ENCODE results near the gene SNX8.
"Not testable (repeated sequence)": the region's sequence is repeated elsewhere in the genome, so short reads cannot be mapped to it uniquely, and the experiment has no call there.

SNX8 gene

DNA sequence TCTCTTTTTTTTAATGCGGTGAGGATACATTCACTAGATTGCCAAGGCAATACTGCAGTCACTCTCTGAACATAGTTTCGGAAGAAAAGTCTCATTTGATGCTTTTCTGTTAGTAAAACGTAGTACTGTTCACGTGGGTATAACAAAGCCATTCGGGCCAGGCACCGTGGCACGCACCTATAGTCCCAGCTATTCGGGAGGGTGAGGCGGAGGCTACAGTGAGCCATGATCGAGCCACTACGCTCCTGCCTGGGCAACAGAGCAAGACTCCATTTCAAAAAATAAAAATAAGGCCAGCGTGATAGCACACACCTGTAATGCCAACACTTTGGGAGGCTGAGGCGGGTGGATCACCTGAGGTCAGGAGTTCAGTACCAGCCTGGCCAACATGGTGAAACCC, 24.6 kb downstream of the SNX8 start:
- DNase-seq (ENCODE audit: low read depth) = no peak

DNA sequence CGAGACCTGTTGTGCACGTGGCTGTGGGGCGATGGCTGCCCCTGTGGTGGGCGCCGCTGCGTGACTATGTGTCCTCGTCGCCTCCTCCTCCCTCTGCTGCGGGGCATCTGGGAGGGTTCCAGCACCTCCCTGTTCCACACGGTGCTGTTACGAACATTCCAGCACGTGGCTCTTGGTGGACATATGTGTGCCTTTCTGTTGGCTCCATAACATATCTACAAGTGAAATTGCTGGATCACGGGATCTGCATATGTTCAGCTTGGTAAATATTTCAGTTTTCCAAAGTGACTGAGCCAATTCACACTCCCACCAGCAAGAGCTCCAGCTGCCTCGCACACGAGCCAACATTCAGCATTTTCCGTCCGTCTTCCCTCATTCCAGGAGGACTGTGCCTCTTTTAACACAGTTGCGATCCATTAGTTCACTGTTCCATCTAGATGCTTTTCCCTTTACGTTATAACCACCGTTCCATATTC, 25.1 kb downstream of the SNX8 start:
- no peak for DNase-seq (ENCODE audit: low read depth)

- DNase-seq (ENCODE audit: low read depth) = no peak
Observed at GRCh38 chr7:2288503-2288902, 25.7 kb downstream of the SNX8 start.

GRCh38 chr7:2287745-2288144, 26.5 kb downstream of the SNX8 start:
- DNase-seq (ENCODE audit: low read depth) = no peak

DNA sequence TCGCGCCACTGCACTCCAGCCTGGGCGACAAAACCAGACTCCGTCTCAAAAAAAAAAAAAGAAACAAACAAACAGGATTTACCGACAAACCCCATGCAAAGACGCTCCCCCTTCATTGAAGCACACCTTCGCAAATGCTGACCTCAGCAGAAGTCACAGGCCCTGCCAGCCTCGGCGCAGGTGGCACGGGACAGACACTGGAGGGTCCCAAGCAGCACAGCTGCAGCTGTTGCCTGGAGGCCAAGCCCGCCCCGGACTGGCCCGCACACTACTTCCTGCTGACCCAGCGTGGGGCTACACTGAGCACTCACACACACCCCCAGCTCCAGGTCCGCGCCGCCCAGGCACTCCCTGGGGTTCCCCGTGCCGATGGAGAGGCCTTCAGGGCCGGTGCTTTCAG, 31.2 kb downstream of the SNX8 start:
- no peak for DNase-seq (ENCODE audit: low read depth)

GRCh38 chr7:2282185-2282751, 32.0 kb downstream of the SNX8 start:
- DNase-seq (ENCODE audit: low read depth) = no peak

GRCh38 chr7:2281541-2281940, 32.7 kb downstream of the SNX8 start:
- no peak for DNase-seq (ENCODE audit: low read depth)

GRCh38 chr7:2280424-2280823, 33.8 kb downstream of the SNX8 start:
- no peak for DNase-seq (ENCODE audit: low read depth)

DNA sequence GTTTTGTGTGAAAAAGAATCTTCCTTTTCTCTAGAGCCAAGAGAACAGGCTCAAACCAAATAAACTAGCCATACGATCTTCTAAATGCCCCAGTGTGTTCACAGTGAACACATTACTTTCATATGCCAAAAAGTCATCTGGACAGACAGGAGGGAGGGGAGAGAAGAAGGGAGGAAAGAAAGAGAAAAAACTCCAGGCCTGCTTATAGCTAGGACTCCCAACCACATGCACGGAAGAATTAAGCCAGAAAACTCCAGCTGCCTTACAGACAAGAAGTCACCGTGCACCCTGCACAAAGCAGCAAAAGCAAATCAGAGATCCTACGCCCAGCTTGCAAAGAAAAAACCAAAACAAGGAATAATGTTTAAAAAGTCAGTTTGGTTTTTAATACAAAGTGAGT, 34.3 kb downstream of the SNX8 start:
- no peak for DNase-seq (ENCODE audit: low read depth)

GRCh38 chr7:2278026-2278425, 36.2 kb downstream of the SNX8 start:
- DNase-seq (ENCODE audit: low read depth) = no peak

- DNase-seq (ENCODE audit: low read depth) = no peak
Observed at GRCh38 chr7:2276107-2276506, 38.1 kb downstream of the SNX8 start.

GRCh38 chr7:2275101-2275500, 39.1 kb downstream of the SNX8 start:
- no peak for DNase-seq (ENCODE audit: low read depth)

- no peak for DNase-seq (ENCODE audit: low read depth)
Observed at GRCh38 chr7:2274666-2275065, 39.6 kb downstream of the SNX8 start.

GRCh38 chr7:2273866-2274265, 40.4 kb downstream of the SNX8 start:
- DNase-seq (ENCODE audit: low read depth) = no peak

DNA sequence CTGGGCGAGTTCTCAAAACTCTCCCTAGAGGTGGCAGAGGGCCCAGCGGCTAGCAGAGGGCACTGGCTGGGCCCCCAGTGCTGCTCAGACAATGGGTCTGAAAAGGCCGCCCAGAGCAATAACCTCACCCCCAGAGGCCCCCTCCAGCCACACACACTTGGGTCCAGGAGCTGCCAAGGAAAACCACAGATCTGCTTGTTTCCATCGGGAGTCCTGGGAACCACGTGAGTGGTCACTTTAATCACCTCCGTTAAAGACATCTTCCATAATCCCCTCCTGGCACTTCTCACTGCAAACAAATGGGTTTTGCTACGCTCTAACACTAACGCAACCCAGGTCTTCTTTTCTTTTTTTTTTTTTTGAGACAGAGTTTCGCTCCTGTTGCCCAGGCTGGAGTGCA, 42.2 kb downstream of the SNX8 start:
- no peak for DNase-seq (ENCODE audit: low read depth)

DNA sequence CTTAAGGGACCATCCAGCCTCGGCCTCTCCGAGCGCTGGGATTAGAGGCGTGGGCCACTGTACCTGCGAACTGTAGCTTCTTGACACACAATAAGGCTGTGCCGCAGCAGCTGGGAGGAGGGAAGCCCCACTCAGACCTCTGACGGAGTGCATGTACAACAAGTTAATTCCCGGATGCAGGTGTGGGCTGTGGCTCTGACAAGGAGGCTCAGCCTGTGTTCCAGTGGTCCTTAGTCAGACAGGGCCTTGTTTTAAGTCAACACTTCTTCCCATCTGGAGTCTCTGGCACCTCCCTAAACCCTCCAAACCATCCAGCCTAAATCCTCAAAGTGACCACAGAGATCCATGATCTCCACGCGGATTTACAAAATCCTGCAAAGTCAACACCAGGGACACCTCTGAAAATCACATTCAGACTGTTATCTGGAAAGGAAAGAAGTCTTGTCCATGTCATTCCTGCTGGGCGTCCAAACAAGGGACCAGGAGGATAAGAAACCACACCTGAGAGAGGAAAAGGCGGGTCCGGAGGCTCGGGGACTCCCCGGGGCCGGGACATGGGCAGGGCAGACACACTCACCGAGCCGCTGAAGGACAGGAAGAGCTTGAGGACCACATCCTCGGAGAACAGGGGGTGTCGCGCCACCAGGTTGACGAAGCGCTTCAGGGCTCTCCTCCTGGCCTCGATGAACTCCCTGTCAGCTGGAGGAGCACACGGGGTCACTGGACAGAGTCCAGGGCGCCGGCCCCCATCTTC, 42.8 kb downstream of the SNX8 start:
- no peak for DNase-seq (ENCODE audit: low read depth)

DNA sequence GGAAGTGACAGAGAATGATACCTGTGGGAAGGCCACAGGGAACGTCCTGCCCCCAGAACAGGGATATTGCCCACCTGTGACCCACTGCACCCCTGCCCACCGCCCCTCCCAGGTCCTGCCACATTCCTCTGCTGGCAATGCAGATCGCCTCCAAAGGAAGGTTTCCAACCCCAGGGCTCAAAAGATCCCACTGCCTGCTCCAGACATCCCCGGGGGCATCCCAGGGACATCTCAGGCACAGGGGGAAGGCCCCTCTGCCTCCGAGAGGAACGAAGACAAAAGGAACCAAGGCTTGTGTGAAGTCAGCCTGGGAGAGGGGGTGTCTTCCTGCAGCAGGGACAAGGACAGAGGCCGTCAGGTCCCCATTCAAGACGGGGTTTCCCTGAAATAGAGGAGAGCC, 43.7 kb downstream of the SNX8 start:
- no peak for DNase-seq (ENCODE audit: low read depth)

- no peak for DNase-seq (ENCODE audit: low read depth)
Observed at GRCh38 chr7:2269991-2270460, 44.2 kb downstream of the SNX8 start.

DNA sequence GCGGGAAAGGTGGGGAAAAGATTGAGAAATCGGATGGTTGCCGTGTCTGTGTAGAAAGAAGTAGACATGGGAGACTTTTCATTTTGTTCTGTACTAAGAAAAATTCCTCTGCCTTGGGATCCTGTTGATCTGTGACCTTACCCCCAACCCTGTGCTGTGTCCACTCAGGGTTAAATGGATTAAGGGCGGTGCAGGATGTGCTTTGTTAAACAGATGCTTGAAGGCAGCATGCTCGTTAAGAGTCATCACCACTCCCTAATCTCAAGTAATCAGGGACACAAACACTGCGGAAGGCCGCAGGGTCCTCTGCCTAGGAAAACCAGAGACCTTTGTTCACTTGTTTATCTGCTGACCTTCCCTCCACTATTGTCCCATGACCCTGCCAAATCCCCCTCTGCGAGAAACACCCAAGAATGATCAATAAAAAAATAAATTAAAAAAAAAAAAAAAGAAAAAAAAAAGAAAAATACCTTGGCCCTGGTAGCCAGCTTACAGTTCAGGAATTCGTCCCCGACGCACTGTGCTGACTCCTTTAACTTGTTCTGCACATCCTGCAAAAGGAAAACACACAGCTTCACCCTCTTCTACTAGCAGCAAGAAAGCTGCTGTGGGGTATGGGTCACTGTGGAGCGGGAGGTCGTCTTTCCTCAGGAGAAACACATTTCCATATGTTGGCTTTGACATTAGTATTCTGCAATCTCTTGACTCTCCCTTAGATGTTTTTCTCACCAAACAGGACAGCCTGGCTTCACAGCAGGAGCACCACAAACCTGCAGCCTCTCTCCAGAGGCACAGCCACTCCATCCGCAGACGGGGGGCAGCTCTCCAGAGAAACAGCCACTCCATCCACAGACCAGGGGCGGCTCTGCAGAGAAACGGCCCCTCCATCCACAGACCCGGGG, 44.9 kb downstream of the SNX8 start:
- not testable (repeated sequence) for DNase-seq (ENCODE audit: low read depth)

DNA sequence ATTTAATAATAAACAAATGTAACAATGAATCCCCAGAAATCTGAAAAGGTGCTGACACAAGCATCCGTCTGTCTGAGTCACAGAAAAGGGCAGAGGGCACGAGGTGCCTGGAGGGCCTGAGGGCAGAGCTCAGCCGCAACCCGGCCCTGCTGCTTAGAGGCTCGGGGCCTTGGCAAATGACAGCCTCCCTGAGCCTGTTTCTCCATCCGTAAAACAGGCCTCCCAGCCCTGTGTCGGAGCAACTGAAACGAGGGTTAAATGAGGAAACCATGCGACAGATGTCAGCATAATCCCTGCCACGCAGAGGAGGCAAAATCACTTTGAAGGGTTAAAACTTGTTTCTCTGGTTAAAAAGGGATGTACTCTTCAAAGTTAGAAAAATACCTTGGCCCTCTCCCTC, 47.3 kb downstream of the SNX8 start:
- DNase-seq (ENCODE audit: low read depth) = no peak

DNA sequence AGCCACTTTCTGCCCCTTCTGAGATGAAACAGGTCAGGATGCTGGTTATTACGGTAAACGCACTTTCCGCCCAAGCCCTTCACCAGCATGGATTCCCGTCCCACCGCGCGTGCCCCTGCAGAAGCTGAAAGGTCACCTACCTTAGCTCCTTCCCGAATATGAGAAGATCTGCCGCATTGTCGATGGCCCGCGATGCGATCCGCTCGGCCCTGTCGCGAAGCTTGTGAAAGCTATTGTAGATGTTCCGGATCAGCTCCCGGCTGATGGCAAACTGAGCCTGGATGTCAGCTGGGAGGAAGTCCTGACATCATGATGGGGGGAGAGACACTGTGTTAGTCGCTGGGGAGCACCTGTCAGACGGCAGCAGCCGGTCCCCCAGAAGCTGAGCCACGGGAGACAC, 50.1 kb downstream of the SNX8 start:
- no peak for DNase-seq (ENCODE audit: low read depth)

- no peak for DNase-seq (ENCODE audit: low read depth)
Observed at GRCh38 chr7:2263176-2263575, 51.1 kb downstream of the SNX8 start.

- no peak for DNase-seq (ENCODE audit: low read depth)
Observed at GRCh38 chr7:2261611-2262010, 52.6 kb downstream of the SNX8 start.
